Immature natural killer cell (primary cell): ENCODE measurements around the gene OR9A2. TPM values are rescaled to one million over a fixed set of nuclear protein-coding genes. Genes with fewer than 3 reads are reported as not detected.
A peak's percentile ranks its signal among the peaks of the same experiment; 100 is the strongest.

Experiments
- DNase-seq, 3 donors: peaks; one replicate each; pipeline ENCODE4 v3.0.0; 2022; ENCODE audit warnings: mixed read lengths in 1 of 3
- H3K27ac Mint-ChIP-seq, 6 donors: one replicate each; pipeline ENCODE4 v1.8.0; 2020; ENCODE audit warnings: mixed read lengths in 6 of 6, mild to moderate bottlenecking in 5 of 6, inconsistent platforms in 4 of 6, moderate library complexity in 3 of 6
- H3K27me3 Mint-ChIP-seq, 3 donors: one replicate each; pipeline ENCODE4 v1.8.0; 2020 to 2021; ENCODE audit warnings: low read depth in 3 of 3, mild to moderate bottlenecking in 3 of 3, mixed read lengths in 3 of 3, moderate library complexity in 3 of 3, inconsistent platforms in 1 of 3
- H3K36me3 Mint-ChIP-seq, 3 donors: one replicate each; pipeline ENCODE4 v1.8.0; 2020; ENCODE audit warnings: mixed read lengths in 3 of 3, inconsistent platforms in 2 of 3, mild to moderate bottlenecking in 2 of 3
- H3K4me1 Mint-ChIP-seq, 2 donors: one replicate each; pipeline ENCODE4 v1.8.0; 2020; ENCODE audit warnings: inconsistent platforms in 2 of 2, mild to moderate bottlenecking in 2 of 2, mixed read lengths in 2 of 2, moderate library complexity in 1 of 2
- H3K4me3 Mint-ChIP-seq, 5 donors: one replicate each; pipeline ENCODE4 v1.8.0; 2020; ENCODE audit warnings: mild to moderate bottlenecking in 5 of 5, mixed read lengths in 5 of 5, inconsistent platforms in 3 of 5, moderate library complexity in 3 of 5
- H3K9me3 Mint-ChIP-seq, 6 donors: one replicate each; pipeline ENCODE4 v1.8.0; 2020; ENCODE audit warnings: mild to moderate bottlenecking in 6 of 6, mixed read lengths in 6 of 6, inconsistent platforms in 4 of 6, moderate library complexity in 3 of 6
- polyA plus RNA-seq, 3 donors: library from polyadenylated mRNA; unstranded; fragments of 300-500 nt; fragmentation: Illumina TruSeq; gene quantifications; one replicate each; pipeline ENCODE4 v1.2.3, GENCODE V29; 2021

Gene OR9A2
- polyA plus RNA-seq, 3 donors from 2014 or later: not detected

GRCh38 chr7:143013473-143013872, 13.5 kb downstream of the OR9A2 start:
- no peaks in the 10 kb centered on the region for H3K36me3 Mint-ChIP-seq
- H3K27ac Mint-ChIP-seq: no peak overlapping the region
- DNase-seq: no peak
- no peaks in the 10 kb centered on the region for H3K4me1 Mint-ChIP-seq
- peaks cover 0 to 5% (median 2%) of the 10 kb centered on the region in 3 donors for H3K27me3 Mint-ChIP-seq
- H3K4me3 Mint-ChIP-seq: no peak overlapping the region
- H3K9me3 Mint-ChIP-seq: no peaks in the 10 kb centered on the region

GRCh38 chr7:143012409-143012808, 14.5 kb downstream of the OR9A2 start:
- Mint-ChIP-seq H3K4me1 (peaks cover 0 to 5% of the 10 kb centered on the region in 2 donors), H3K9me3 (no peaks in the 10 kb centered on the region), H3K4me3 (no peak overlapping the region), H3K27ac (no peak overlapping the region), H3K36me3 (no peaks in the 10 kb centered on the region), H3K27me3 (peaks cover 2 to 7% (median 4%) of the 10 kb centered on the region in 3 donors)
- no peak for DNase-seq

GRCh38 chr7:143012001-143012400, 14.9 kb downstream of the OR9A2 start:
- no peak for DNase-seq
- Mint-ChIP-seq H3K4me3 (no peak overlapping the region), H3K27me3 (peaks cover 2 to 7% (median 4%) of the 10 kb centered on the region in 3 donors), H3K9me3 (no peaks in the 10 kb centered on the region), H3K36me3 (no peaks in the 10 kb centered on the region), H3K27ac (no peak overlapping the region), H3K4me1 (peaks cover 0 to 5% of the 10 kb centered on the region in 2 donors)

GRCh38 chr7:143008007-143008901, 18.7 kb downstream of the OR9A2 start:
- H3K27me3 Mint-ChIP-seq: peaks cover 2 to 5% (median 4%) of the 10 kb centered on the region in 3 donors
- H3K4me1 Mint-ChIP-seq: peaks cover 2 to 9% of the 10 kb centered on the region in 2 donors
- no peak overlapping the region for H3K4me3 Mint-ChIP-seq
- DNase-seq: peak; percentile 66 to 75 (median 69)
- no peak overlapping the region for H3K27ac Mint-ChIP-seq
- H3K36me3 Mint-ChIP-seq: no peaks in the 10 kb centered on the region
- H3K9me3 Mint-ChIP-seq: no peaks in the 10 kb centered on the region

- Mint-ChIP-seq H3K9me3 (no peaks in the 10 kb centered on the region), H3K4me3 (no peak overlapping the region), H3K4me1 (peaks cover 6 to 13% of the 10 kb centered on the region in 2 donors), H3K27me3 (peaks cover 4 to 6% (median 4%) of the 10 kb centered on the region in 3 donors), H3K27ac (no peak overlapping the region), H3K36me3 (no peaks in the 10 kb centered on the region)
- DNase-seq: no peak
These were observed 21.2 kb downstream of the OR9A2 start for GRCh38 chr7:143005632-143006260.

- Mint-ChIP-seq H3K36me3 (no peaks in the 10 kb centered on the region), H3K9me3 (no peaks in the 10 kb centered on the region), H3K4me1 (peaks cover 6 to 13% of the 10 kb centered on the region in 2 donors), H3K27me3 (peaks cover 4 to 6% (median 4%) of the 10 kb centered on the region in 3 donors), H3K4me3 (peak overlapping the region; percentile 79 to 93 (median 85)), H3K27ac (peak overlapping the region in 1 of 6 donors; percentile 42)
- DNase-seq: peak; percentile 39 to 62 (median 50)
These were observed 23.4 kb downstream of the OR9A2 start for GRCh38 chr7:143003393-143004051.

- Mint-ChIP-seq H3K4me1 (peaks cover 6 to 10% of the 10 kb centered on the region in 2 donors), H3K4me3 (peak overlapping the region; percentile 79 to 93 (median 85)), H3K36me3 (no peaks in the 10 kb centered on the region), H3K27ac (no peak overlapping the region), H3K27me3 (peaks cover 4 to 5% (median 4%) of the 10 kb centered on the region in 3 donors), H3K9me3 (no peaks in the 10 kb centered on the region)
- DNase-seq: no peak
These were observed 24.0 kb downstream of the OR9A2 start for GRCh38 chr7:143002898-143003297.

GRCh38 chr7:143002106-143002505, 24.8 kb downstream of the OR9A2 start:
- Mint-ChIP-seq H3K4me3 (no peak overlapping the region), H3K27me3 (peaks cover 2 to 4% (median 4%) of the 10 kb centered on the region in 3 donors), H3K27ac (no peak overlapping the region), H3K36me3 (no peaks in the 10 kb centered on the region), H3K4me1 (peaks cover 6 to 8% of the 10 kb centered on the region in 2 donors), H3K9me3 (no peaks in the 10 kb centered on the region)
- DNase-seq: no peak

- DNase-seq: no peak
- H3K4me1 Mint-ChIP-seq: peaks cover 6 to 8% of the 10 kb centered on the region in 2 donors
- H3K9me3 Mint-ChIP-seq: no peaks in the 10 kb centered on the region
- H3K27me3 Mint-ChIP-seq: peaks cover 4% of the 10 kb centered on the region in 3 donors
- H3K36me3 Mint-ChIP-seq: no peaks in the 10 kb centered on the region
- no peak overlapping the region for H3K4me3 Mint-ChIP-seq
- H3K27ac Mint-ChIP-seq: no peak overlapping the region
These were observed 26.3 kb downstream of the OR9A2 start for GRCh38 chr7:143000648-143001047.

GRCh38 chr7:142999793-143000192, 27.1 kb downstream of the OR9A2 start:
- Mint-ChIP-seq H3K4me3 (no peak overlapping the region), H3K27me3 (peaks cover 4 to 7% (median 4%) of the 10 kb centered on the region in 3 donors), H3K27ac (no peak overlapping the region), H3K36me3 (no peaks in the 10 kb centered on the region), H3K9me3 (no peaks in the 10 kb centered on the region), H3K4me1 (peaks cover 6 to 8% of the 10 kb centered on the region in 2 donors)
- DNase-seq: no peak

GRCh38 chr7:142998966-142999365, 28.0 kb downstream of the OR9A2 start:
- Mint-ChIP-seq H3K4me3 (no peak overlapping the region), H3K4me1 (peaks cover 6 to 8% of the 10 kb centered on the region in 2 donors), H3K36me3 (no peaks in the 10 kb centered on the region), H3K27me3 (peaks cover 4 to 10% (median 4%) of the 10 kb centered on the region in 3 donors), H3K27ac (no peak overlapping the region), H3K9me3 (peaks cover 0 to 2% (median 0%) of the 10 kb centered on the region in 6 donors)
- DNase-seq: no peak

GRCh38 chr7:142997456-142997989, 29.4 kb downstream of the OR9A2 start:
- Mint-ChIP-seq H3K27me3 (peaks cover 2 to 10% (median 9%) of the 10 kb centered on the region in 3 donors), H3K9me3 (peaks cover 0 to 2% (median 0%) of the 10 kb centered on the region in 6 donors), H3K36me3 (no peaks in the 10 kb centered on the region), H3K4me1 (no peaks in the 10 kb centered on the region), H3K4me3 (no peak overlapping the region), H3K27ac (no peak overlapping the region)
- DNase-seq: no peak

GRCh38 chr7:142992427-142992826, 34.5 kb downstream of the OR9A2 start:
- DNase-seq: no peak
- H3K4me3 Mint-ChIP-seq: no peak overlapping the region
- no peaks in the 10 kb centered on the region for H3K4me1 Mint-ChIP-seq
- H3K36me3 Mint-ChIP-seq: no peaks in the 10 kb centered on the region
- no peak overlapping the region for H3K27ac Mint-ChIP-seq
- H3K27me3 Mint-ChIP-seq: peaks cover 0 to 12% (median 9%) of the 10 kb centered on the region in 3 donors
- peaks cover 0 to 2% (median 0%) of the 10 kb centered on the region in 6 donors for H3K9me3 Mint-ChIP-seq
